Transverse colon (tissue), 4 donors: ENCODE data around the gene SMAD3. TPM values are rescaled to one million over a fixed set of nuclear protein-coding genes. Genes with fewer than 3 reads are reported as not detected.
A peak's percentile ranks its signal among the peaks of the same experiment; 100 is the strongest.

Experiments
- DNase-seq: peaks from one replicate; pipeline ENCODE4 v3.0.0-alpha.2; 2019
- H3K27ac ChIP-seq, 4 donors: fragments of 200-600 bp; sonication (generic); 2 replicates each; pipeline ENCODE4 v1.5.1; 2016 to 2018; ENCODE audit warnings: inconsistent platforms in 4 of 4
- H3K27me3 ChIP-seq: fragments of 200-600 bp; sonication (generic); 2 replicates; pipeline ENCODE4 v1.5.1; 2017; ENCODE audit warnings: inconsistent platforms
- H3K36me3 ChIP-seq, 4 donors: fragments of 200-600 bp; sonication (generic); 2 replicates each; pipeline ENCODE4 v1.5.1; 2017 to 2019; ENCODE audit warnings: inconsistent platforms in 4 of 4
- H3K4me1 ChIP-seq, 4 donors: fragments of 200-600 bp; sonication (generic); 2 replicates each; pipeline ENCODE4 v1.5.1; 2017 to 2020; ENCODE audit warnings: inconsistent platforms in 4 of 4
- H3K4me3 ChIP-seq, 4 donors: fragments of 200-600 bp; sonication (generic); 1 replicate in 1 of 4; 2 replicates in 3 of 4; pipeline versions ENCODE4 v1.5.1 to v1.6.1; 2017 to 2019; ENCODE audit warnings: inconsistent platforms in 4 of 4
- H3K9me3 ChIP-seq, 2 donors: fragments of 200-600 bp; sonication (generic); 2 replicates each; pipeline ENCODE4 v1.5.1; 2017 to 2019; ENCODE audit warnings: inconsistent platforms in 2 of 2
- EP300 ChIP-seq: sonication (generic); formaldehyde crosslinking; IDR thresholded peaks from one replicate; pipeline ENCODE4 v1.6.1; 2017; ENCODE audit warnings: antibody characterized with exemption, low read depth
- POLR2A ChIP-seq: fragments of 450-650 bp; IDR thresholded peaks from one replicate; pipeline ENCODE4 v1.6.1; 2016; ENCODE audit warnings: antibody characterized with exemption, mild to moderate bottlenecking, moderate library complexity
- POLR2AphosphoS5 ChIP-seq, 3 donors: sonication (generic); formaldehyde crosslinking; IDR thresholded peaks; one replicate each; pipeline ENCODE4 v1.6.1; 2016; ENCODE audit warnings: antibody characterized with exemption in 3 of 3
- WGBS, 2 donors: methylation state at CpG; one replicate each; pipeline ENCODE4 v1.1.5; 2018; ENCODE audit warnings: low coverage in 1 of 2; 5-methylcytosine and 5-hydroxymethylcytosine counted together
- in situ Hi-C, 4 donors: fragments of 200-750 bp; cut with MboI; loops; one replicate each; pipeline versions ENCODE4 v1.15.0 to v1.15.1; 2017; ENCODE audit warnings: low sequenced_read_pairs in 3 of 4, low pct_ligation_motif_present in 1 of 4, low pct_unique_long_range_greater_than_20kb in 1 of 4
- intact Hi-C: fragments of 100-400 bp; cut with DNase I; formaldehyde crosslinking; loops from one replicate; pipeline ENCODE4 v1.15.1; 2023; ENCODE audit warnings: low total_unique reads
- total RNA-seq, 4 donors: library from RNA; depleted of rRNA; stranded (reverse); fragments of >200 nt; gene quantifications; one replicate each; pipeline ENCODE4 v1.1.0, GENCODE V29; 2016
- TF ChIP-seq, protein P1 (sequence below), 5 experiments: fragments of 200-600 bp in 3 of 5; fragments of 450-650 bp in 2 of 5; sonication (generic) in 3 of 5; IDR thresholded peaks; 1 replicate in 2 of 5; 2 replicates in 3 of 5; pipeline ENCODE4 v1.5.1; 2016 to 2017; ENCODE audit warnings: antibody characterized with exemption in 5 of 5, inconsistent platforms in 3 of 5, mild to moderate bottlenecking in 2 of 5, moderate library complexity in 1 of 5

SMAD3 gene
- total RNA-seq, 4 donors from 2014 or later, result 30.9 to 65.1 (median 57.0) TPM

- TF ChIP-seq EP300, result no peak
- no peak overlapping the region for H3K27ac ChIP-seq
- intact Hi-C loops (no loop called here), in situ Hi-C loops (no loop called here)
- no peaks in the 10 kb centered on the region for H3K27me3 ChIP-seq
- WGBS, 2 donors, result 95 to 98% methylated on average over 3 of the region's 3 CpGs
- H3K36me3 ChIP-seq, result peaks cover 0 to 8% (median 0%) of the 10 kb centered on the region in 4 donors
- H3K4me3 ChIP-seq, result no peak overlapping the region
- DNase-seq, result no peak
- H3K4me1 ChIP-seq, result peaks cover 0 to 36% (median 21%) of the 10 kb centered on the region in 4 donors
- H3K9me3 ChIP-seq, result no peaks in the 10 kb centered on the region
Measured at GRCh38 chr15:67174446-67174845, 109.0 kb downstream of the SMAD3 start.

DNA sequence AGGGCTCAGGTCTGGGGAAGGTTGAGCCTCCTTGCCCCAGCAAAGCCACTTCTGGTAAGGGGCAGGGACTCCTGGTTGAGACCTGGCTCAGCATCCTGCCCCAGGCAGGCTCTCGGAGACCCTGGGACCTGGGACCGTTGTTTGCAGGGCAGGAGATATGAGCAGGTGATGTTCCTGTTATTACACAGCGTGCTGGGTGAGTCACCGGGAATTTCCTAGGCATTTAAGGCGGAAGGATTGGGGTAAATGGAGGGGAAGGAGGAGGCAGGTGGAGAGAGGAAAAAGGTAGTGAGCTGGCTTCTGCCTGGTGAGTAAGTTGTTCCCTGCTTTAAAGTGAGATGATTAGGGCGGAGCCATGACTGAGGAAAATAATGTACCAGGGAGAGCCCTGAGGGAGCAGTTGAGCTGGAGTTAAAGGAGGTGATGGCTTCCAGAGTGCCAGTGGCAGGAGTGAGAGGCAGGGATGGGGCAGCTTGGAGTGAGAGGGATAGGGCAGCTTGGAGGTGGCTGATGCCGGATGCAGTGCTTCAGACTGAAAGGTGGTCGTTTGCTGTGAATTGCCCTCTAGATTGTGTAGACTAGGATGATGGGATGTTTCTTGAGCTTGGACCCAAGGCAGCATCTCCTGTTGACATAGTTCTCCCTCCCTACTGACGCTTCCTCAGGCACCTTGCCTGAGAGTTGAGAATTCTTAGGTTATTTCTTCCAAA lies 109.6 kb downstream of the SMAD3 start:
- peaks cover 0 to 36% (median 21%) of the 10 kb centered on the region in 4 donors for H3K4me1 ChIP-seq
- peak overlapping the region in 3 of 4 donors; percentile 2 to 62 (median 53) for H3K27ac ChIP-seq
- 63 to 73% methylated on average over 2 to 9 of the region's 9 CpGs for WGBS, 2 donors
- H3K9me3 ChIP-seq, result no peaks in the 10 kb centered on the region
- H3K36me3 ChIP-seq, result peaks cover 0 to 5% (median 0%) of the 10 kb centered on the region in 4 donors
- intact Hi-C loops, result no loop called here
- DNase-seq, result no peak
- no peaks in the 10 kb centered on the region for H3K27me3 ChIP-seq
- H3K4me3 ChIP-seq, result no peak overlapping the region
- TF ChIP-seq POLR2A, result no peak
- peak in 1 of 3 donors; percentile 24 for TF ChIP-seq POLR2AphosphoS5 (IDR thresholded peaks at IDR 0.05)
- in situ Hi-C loops, result no loop called here

GRCh38 chr15:67175643-67176071 lies 110.3 kb downstream of the SMAD3 start:
- Histone ChIP-seq H3K9me3 (no peaks in the 10 kb centered on the region), H3K4me3 (no peak overlapping the region), H3K4me1 (peaks cover 0 to 36% (median 21%) of the 10 kb centered on the region in 4 donors), H3K27me3 (no peaks in the 10 kb centered on the region), H3K36me3 (no peaks in the 10 kb centered on the region), H3K27ac (peak overlapping the region; percentile 13 to 62 (median 51))
- in situ Hi-C loops (no loop called here), intact Hi-C loops (no loop called here)
- peak; percentile 36 for DNase-seq
- WGBS, 2 donors, result 68% methylated on average over 10 of the region's 11 CpGs; no CpG with 5 or more reads in 1 of the 2 donors
- TF ChIP-seq POLR2A (no peak), EP300 (no peak), POLR2AphosphoS5 (IDR thresholded peaks at IDR 0.05) (peak in 1 of 3 donors; percentile 40)
- TF ChIP-seq, protein P1, sequence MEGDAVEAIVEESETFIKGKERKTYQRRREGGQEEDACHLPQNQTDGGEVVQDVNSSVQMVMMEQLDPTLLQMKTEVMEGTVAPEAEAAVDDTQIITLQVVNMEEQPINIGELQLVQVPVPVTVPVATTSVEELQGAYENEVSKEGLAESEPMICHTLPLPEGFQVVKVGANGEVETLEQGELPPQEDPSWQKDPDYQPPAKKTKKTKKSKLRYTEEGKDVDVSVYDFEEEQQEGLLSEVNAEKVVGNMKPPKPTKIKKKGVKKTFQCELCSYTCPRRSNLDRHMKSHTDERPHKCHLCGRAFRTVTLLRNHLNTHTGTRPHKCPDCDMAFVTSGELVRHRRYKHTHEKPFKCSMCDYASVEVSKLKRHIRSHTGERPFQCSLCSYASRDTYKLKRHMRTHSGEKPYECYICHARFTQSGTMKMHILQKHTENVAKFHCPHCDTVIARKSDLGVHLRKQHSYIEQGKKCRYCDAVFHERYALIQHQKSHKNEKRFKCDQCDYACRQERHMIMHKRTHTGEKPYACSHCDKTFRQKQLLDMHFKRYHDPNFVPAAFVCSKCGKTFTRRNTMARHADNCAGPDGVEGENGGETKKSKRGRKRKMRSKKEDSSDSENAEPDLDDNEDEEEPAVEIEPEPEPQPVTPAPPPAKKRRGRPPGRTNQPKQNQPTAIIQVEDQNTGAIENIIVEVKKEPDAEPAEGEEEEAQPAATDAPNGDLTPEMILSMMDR (IDR thresholded peaks at IDR 0.05), result no peak

GRCh38 chr15:67176195-67176971 lies 111.0 kb downstream of the SMAD3 start:
- H3K4me3 ChIP-seq, result no peak overlapping the region
- intact Hi-C loops (no loop called here), in situ Hi-C loops (no loop called here)
- H3K9me3 ChIP-seq, result no peaks in the 10 kb centered on the region
- H3K27ac ChIP-seq, result peak overlapping the region; percentile 13 to 62 (median 51)
- H3K4me1 ChIP-seq, result peaks cover 0 to 36% (median 21%) of the 10 kb centered on the region in 4 donors
- TF ChIP-seq, protein P1 (IDR thresholded peaks at IDR 0.05), result no peak
- TF ChIP-seq POLR2A, result no peak
- no peak for TF ChIP-seq POLR2AphosphoS5 (IDR thresholded peaks at IDR 0.05)
- no peak for TF ChIP-seq EP300
- H3K27me3 ChIP-seq, result no peaks in the 10 kb centered on the region
- H3K36me3 ChIP-seq, result no peaks in the 10 kb centered on the region
- DNase-seq, result no peak
- WGBS, 2 donors, result 64 to 71% methylated on average over 6 to 14 of the region's 14 CpGs

DNA sequence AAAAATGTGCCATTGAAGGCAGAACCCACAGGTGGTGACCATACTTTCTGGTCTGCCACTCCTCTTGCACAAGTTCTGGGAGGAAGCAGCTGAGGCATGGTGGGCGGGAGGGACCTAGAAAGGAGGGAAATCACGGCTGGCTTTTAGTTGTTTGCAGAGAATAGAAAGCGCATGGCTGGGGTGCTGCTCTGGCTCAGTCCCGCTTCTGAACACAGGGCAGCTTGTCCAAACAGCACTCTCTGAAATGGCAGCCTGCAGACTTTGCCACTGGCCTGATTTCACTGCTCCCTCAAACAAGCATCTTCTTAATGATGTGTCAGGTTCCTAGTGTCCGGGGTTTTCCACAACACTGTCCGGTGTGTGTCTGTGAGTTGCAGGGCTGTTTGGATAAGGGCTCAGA lies 112.3 kb downstream of the SMAD3 start:
- Histone ChIP-seq H3K4me1 (peaks cover 0 to 36% (median 21%) of the 10 kb centered on the region in 4 donors), H3K4me3 (no peak overlapping the region), H3K36me3 (no peaks in the 10 kb centered on the region), H3K27ac (peak overlapping the region; percentile 36 to 66 (median 54)), H3K27me3 (no peaks in the 10 kb centered on the region), H3K9me3 (no peaks in the 10 kb centered on the region)
- WGBS, 2 donors, result 67 to 71% methylated on average over 4 to 6 of the region's 6 CpGs
- DNase-seq, result no peak
- in situ Hi-C loops, result no loop called here
- TF ChIP-seq POLR2A, result no peak
- no peak for TF ChIP-seq POLR2AphosphoS5 (IDR thresholded peaks at IDR 0.05)
- TF ChIP-seq, protein P1 (IDR thresholded peaks at IDR 0.05), result no peak
- TF ChIP-seq EP300, result no peak
- intact Hi-C loops, result loop anchor here (1.0 kb wide), 1 partner anchor 10 kb away; no protein-coding TSS in a partner anchor
